GM18520 (cell line): ENCODE data around the gene MBP.

ENCODE experiments used
- ATAC-seq: cut with Tn5 transposase; IDR thresholded peaks from one replicate; pipeline ENCODE4 v1.9.1; 2021; ENCODE audit not compliant: unreplicated experiment

The MBP gene

GRCh38 chr18:77086656-77087392 lies 45.8 kb downstream of the MBP start:
- ATAC-seq, result no peak

GRCh38 chr18:77086034-77086433 lies 46.5 kb downstream of the MBP start:
- ATAC-seq, result no peak

- no peak for ATAC-seq
Measured at GRCh38 chr18:77084688-77085035, 47.9 kb downstream of the MBP start.

GRCh38 chr18:77082316-77082955 lies 50.1 kb downstream of the MBP start:
- ATAC-seq, result no peak

GRCh38 chr18:77081390-77081778 lies 51.2 kb downstream of the MBP start:
- ATAC-seq, result no peak

GRCh38 chr18:77079954-77080682 lies 52.5 kb downstream of the MBP start:
- peak; percentile 90 for ATAC-seq

- no peak for ATAC-seq
Measured at GRCh38 chr18:77079088-77079487, 53.5 kb downstream of the MBP start.

- no peak for ATAC-seq
Measured at GRCh38 chr18:77078690-77079070, 53.9 kb downstream of the MBP start.

- no peak for ATAC-seq
Measured at GRCh38 chr18:77077941-77078689, 54.5 kb downstream of the MBP start.

- no peak for ATAC-seq
Measured at GRCh38 chr18:77077401-77077800, 55.2 kb downstream of the MBP start.

GRCh38 chr18:77076111-77076510 lies 56.5 kb downstream of the MBP start:
- no peak for ATAC-seq

- ATAC-seq, result no peak
Measured at GRCh38 chr18:77074431-77074830, 58.2 kb downstream of the MBP start.

GRCh38 chr18:77073336-77074093 lies 59.1 kb downstream of the MBP start:
- peak; percentile 51 for ATAC-seq

- no peak for ATAC-seq
Measured at GRCh38 chr18:77072566-77072965, 60.0 kb downstream of the MBP start.

- no peak for ATAC-seq
Measured at GRCh38 chr18:77071711-77072292, 60.8 kb downstream of the MBP start.

- ATAC-seq, result no peak
Measured at GRCh38 chr18:77071061-77071460, 61.5 kb downstream of the MBP start.

- ATAC-seq, result no peak
Measured at GRCh38 chr18:77070627-77071026, 62.0 kb downstream of the MBP start.

- ATAC-seq, result no peak
Measured at GRCh38 chr18:77069931-77070330, 62.7 kb downstream of the MBP start.

- no peak for ATAC-seq
Measured at GRCh38 chr18:77069482-77069881, 63.1 kb downstream of the MBP start.
